GM21825 (cell line): ENCODE data around the gene ALDH1A3.

Experiments
- ATAC-seq: cut with Tn5 transposase; IDR thresholded peaks from one replicate; pipeline ENCODE4 v1.9.1; 2021; ENCODE audit warnings: mild to moderate bottlenecking, moderate library complexity; ENCODE audit not compliant: unreplicated experiment

Gene ALDH1A3

GRCh38 chr15:100880897-100881242, 1.2 kb downstream of the ALDH1A3 start:
- no peak for ATAC-seq

GRCh38 chr15:100881573-100882336, 2.1 kb downstream of the ALDH1A3 start:
- ATAC-seq = no peak

- ATAC-seq = no peak
Measured at GRCh38 chr15:100885116-100885515, 5.5 kb downstream of the ALDH1A3 start.

- no peak for ATAC-seq
Measured at GRCh38 chr15:100885811-100886210, 6.2 kb downstream of the ALDH1A3 start.

GRCh38 chr15:100887211-100887913, 7.7 kb downstream of the ALDH1A3 start:
- ATAC-seq = no peak

GRCh38 chr15:100889385-100890050, 9.9 kb downstream of the ALDH1A3 start:
- ATAC-seq = no peak

GRCh38 chr15:100890051-100890720, 10.6 kb downstream of the ALDH1A3 start:
- ATAC-seq = no peak

GRCh38 chr15:100890850-100891249, 11.2 kb downstream of the ALDH1A3 start:
- ATAC-seq = no peak

- ATAC-seq = no peak
Measured at GRCh38 chr15:100891307-100892012, 11.8 kb downstream of the ALDH1A3 start.

GRCh38 chr15:100892013-100892355, 12.4 kb downstream of the ALDH1A3 start:
- ATAC-seq = no peak

- no peak for ATAC-seq
Measured at GRCh38 chr15:100893261-100893963, 13.8 kb downstream of the ALDH1A3 start.

GRCh38 chr15:100893964-100894295, 14.3 kb downstream of the ALDH1A3 start:
- ATAC-seq = no peak

- ATAC-seq = no peak
Measured at GRCh38 chr15:100895721-100896120, 16.1 kb downstream of the ALDH1A3 start.

- no peak for ATAC-seq
Measured at GRCh38 chr15:100897221-100898151, 17.9 kb downstream of the ALDH1A3 start.

GRCh38 chr15:100898152-100898490, 18.5 kb downstream of the ALDH1A3 start:
- ATAC-seq = no peak

- ATAC-seq = no peak
Measured at GRCh38 chr15:100898661-100899462, 19.2 kb downstream of the ALDH1A3 start.

- ATAC-seq = no peak
Measured at GRCh38 chr15:100899601-100900000, 20.0 kb downstream of the ALDH1A3 start.

- ATAC-seq = no peak
Measured at GRCh38 chr15:100900136-100900794, 20.6 kb downstream of the ALDH1A3 start.
